H1 (cell line): ENCODE results near the gene KIF26A. TPM values are rescaled to one million over a fixed set of nuclear protein-coding genes. Genes with fewer than 3 reads are reported as not detected.

Source experiments
- ASH2L ChIP-seq: fragments of 200-600, 300-600 bp; sonication (generic); IDR thresholded peaks from one replicate; pipeline ENCODE4 v1.7.1; 2017; ENCODE audit warnings: low read length
- polyA plus RNA-seq, 7 experiments: library from polyadenylated mRNA; depleted of rRNA in 3 of 7; stranded (reverse) in 5 of 7; unstranded in 2 of 7; fragments of >200 nt in 5 of 7; fragments of 200-250 nt in 2 of 7; gene quantifications; 1 replicate in 5 of 7; 2 replicates in 1 of 7; 4 replicates in 1 of 7; pipeline versions ENCODE4 v1.2.1 to v1.2.3, GENCODE V29; 2011 to 2013; ENCODE audit warnings: missing spikeins in 2 of 7, mixed read lengths in 2 of 7
- total RNA-seq: library from RNA; stranded (reverse); fragmentation: NEBNext Ultra II Directional; extraction: Animal tissue kit (Norgen Biotek cat#: 25700); gene quantifications from 2 replicates; pipeline ENCODE4 v1.2.1, GENCODE V29; 2021

Gene KIF26A
- total and polyA plus RNA-seq, 2 of the 8 experiments (the other 6 are each of a cell fraction or from before 2014, with no cell fraction given): 11.5 to 41.6 TPM

GRCh38 chr14:104183796-104184195, 45.4 kb downstream of the KIF26A start (continued):
- no peak for TF ChIP-seq ASH2L
